Measurements from ENCODE around the gene CNTNAP2.

CNTNAP2 gene

DNA sequence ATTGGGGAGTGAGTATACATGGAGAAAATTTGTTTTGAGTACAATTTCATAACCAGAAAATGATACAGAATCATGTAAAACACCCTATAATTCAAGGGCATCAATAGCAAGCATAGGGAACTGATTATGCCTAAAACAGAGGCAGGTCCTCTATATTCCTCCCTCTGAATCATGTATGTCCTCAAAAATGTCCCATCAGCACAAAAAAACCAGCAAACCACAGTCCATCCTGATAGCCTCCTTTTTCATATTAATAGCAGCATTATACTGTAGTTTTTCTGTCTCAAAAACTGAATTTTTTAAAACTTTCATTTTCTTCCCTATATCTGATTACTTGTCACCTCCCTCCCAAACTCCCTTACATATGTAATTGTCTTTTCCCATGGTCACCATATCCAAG lies 1057.3 kb downstream of the CNTNAP2 start:
- H3K4me3 ChIP-seq (ENCODE audit: low read depth, low read length), result no peak overlapping the region
- TF ChIP-seq, protein P1, sequence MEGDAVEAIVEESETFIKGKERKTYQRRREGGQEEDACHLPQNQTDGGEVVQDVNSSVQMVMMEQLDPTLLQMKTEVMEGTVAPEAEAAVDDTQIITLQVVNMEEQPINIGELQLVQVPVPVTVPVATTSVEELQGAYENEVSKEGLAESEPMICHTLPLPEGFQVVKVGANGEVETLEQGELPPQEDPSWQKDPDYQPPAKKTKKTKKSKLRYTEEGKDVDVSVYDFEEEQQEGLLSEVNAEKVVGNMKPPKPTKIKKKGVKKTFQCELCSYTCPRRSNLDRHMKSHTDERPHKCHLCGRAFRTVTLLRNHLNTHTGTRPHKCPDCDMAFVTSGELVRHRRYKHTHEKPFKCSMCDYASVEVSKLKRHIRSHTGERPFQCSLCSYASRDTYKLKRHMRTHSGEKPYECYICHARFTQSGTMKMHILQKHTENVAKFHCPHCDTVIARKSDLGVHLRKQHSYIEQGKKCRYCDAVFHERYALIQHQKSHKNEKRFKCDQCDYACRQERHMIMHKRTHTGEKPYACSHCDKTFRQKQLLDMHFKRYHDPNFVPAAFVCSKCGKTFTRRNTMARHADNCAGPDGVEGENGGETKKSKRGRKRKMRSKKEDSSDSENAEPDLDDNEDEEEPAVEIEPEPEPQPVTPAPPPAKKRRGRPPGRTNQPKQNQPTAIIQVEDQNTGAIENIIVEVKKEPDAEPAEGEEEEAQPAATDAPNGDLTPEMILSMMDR (IDR thresholded peaks at IDR 0.05; ENCODE audit: low read depth, low read length), result no peak

DNA sequence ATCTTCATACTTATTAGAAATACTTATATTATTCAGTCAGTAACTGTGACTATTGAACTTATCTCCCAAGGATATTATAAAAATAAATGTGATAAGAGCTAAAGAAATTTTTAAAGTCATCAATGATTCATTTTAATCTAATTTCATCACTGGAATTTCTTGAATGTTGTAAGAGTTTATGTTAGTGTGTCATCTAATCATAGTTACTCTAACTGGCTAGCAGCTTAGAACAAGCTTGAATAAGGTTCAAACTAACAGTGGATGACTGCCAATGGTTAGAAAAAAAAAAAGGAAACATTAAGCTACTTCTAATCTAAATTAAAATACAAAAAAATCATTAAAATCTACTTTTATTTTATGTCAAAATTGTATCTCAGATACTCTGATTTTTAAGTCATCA lies 1066.3 kb downstream of the CNTNAP2 start:
- TF ChIP-seq, protein P1 (IDR thresholded peaks at IDR 0.05; ENCODE audit: low read depth, low read length), result no peak

DNA sequence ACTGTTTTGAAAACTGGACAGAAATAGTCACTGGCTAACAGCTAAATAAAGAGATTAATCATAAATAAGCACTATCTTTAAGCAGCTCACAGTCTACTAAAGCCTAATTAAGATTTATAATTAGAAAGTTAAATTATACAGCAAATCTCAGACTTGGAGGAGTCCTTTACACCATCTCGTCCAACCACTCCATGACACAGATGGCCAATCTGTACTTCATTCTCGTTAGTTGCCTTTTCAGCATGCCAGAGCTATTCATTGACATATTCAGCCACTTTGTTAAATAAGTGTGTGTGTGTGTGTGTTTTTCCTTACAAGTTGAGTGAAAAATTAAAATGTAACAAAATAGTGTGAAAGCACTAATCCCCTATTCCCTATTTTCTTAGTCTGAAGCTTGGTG lies 1066.7 kb downstream of the CNTNAP2 start:
- TF ChIP-seq, protein P1 (IDR thresholded peaks at IDR 0.05; ENCODE audit: low read depth, low read length), result no peak
- no peak overlapping the region for H3K4me3 ChIP-seq (ENCODE audit: low read depth, low read length)

More for the DNA sequence above, 1066.3 kb downstream of the CNTNAP2 start:
- no peak overlapping the region for H3K4me3 ChIP-seq (ENCODE audit: low read depth, low read length)

DNA sequence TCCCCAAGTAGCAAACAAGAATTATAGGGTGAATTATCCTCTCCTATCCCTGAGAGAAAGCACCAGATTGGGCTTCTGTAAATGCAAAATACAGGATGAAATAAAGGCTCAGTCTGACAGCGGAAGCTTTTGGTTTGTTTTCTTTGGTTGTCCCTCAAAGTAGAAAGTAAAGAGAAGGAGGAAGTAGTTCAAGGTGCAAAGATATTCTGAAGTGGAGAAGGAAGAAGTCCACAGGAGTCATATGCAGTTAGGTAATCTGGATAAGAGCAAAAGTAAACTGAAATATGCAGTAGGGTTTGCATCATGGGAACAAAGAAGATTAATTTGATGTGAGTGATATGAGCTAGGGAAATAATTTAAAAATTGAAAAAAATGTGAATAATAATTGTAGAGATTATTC lies 1071.9 kb downstream of the CNTNAP2 start:
- TF ChIP-seq, protein P1 (IDR thresholded peaks at IDR 0.05; ENCODE audit: low read depth, low read length), result no peak

DNA sequence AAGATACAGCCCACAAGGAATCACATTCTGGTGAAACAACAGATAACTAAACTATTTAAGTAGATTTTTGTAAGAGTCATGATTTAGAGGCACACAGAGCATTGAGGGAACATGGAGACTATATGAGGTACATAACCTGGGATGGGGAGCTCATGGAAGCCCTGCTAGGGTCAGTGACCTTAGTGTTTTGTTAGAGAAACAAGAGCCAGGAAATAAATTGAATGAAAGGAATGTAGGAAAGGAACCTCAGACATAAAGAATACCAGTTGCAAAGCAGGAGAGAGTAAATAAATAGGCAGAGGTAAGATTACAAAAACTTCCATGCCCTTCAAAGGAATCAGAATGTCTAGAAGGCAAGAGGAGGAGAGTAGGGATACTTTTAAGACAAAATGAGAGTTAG lies 1076.9 kb downstream of the CNTNAP2 start:
- TF ChIP-seq, protein P1 (IDR thresholded peaks at IDR 0.05; ENCODE audit: low read depth, low read length), result no peak
- H3K4me3 ChIP-seq (ENCODE audit: low read depth, low read length), result no peak overlapping the region

More for the DNA sequence above, 1071.9 kb downstream of the CNTNAP2 start:
- H3K4me3 ChIP-seq (ENCODE audit: low read depth, low read length), result no peak overlapping the region

GRCh38 chr7:147196481-147196880 lies 1079.9 kb downstream of the CNTNAP2 start:
- no peak overlapping the region for H3K4me3 ChIP-seq (ENCODE audit: low read depth, low read length)
- TF ChIP-seq, protein P1 (IDR thresholded peaks at IDR 0.05; ENCODE audit: low read depth, low read length), result no peak

DNA sequence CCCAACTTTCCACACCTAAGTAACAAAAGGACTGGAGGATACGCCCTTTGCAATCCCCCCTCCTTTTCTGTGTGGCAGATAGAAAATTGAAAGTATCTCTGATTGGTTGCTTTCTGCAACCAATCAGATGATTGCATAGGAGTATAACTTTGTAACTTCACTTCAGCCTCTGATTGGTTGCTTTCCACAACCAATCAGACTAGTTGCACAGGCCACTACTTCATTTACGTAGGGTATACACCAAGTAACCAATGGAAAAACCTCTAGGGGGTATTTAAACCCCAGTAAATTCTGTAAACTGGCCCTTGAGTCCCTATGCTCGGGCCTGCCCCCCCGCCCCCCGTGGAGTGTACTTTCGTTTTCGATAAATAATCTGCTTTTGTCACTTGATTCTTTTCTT lies 1080.4 kb downstream of the CNTNAP2 start:
- H3K4me3 ChIP-seq (ENCODE audit: low read depth, low read length), result peak overlapping the region; percentile 36
- TF ChIP-seq, protein P1 (IDR thresholded peaks at IDR 0.05; ENCODE audit: low read depth, low read length), result no peak

Measured in WI38 (cell line).